Naive thymus-derived CD4-positive, alpha-beta T cell (primary cell): Measurements from ENCODE around the gene CLSTN2. TPM values are rescaled to one million over a fixed set of nuclear protein-coding genes. Genes with fewer than 3 reads are reported as not detected.

Experiments used
- ATAC-seq: fragments of 150-1000 bp; cut with Tn5 transposase; 2 replicates; pipeline ENCODE4 v1.10.0; 2021; ENCODE audit warnings: mild to moderate bottlenecking, moderate library complexity
- CTCF ChIA-PET: fragments of 350-600 bp; sonication (Branson Sonifier 250); formaldehyde crosslinking; loops from one replicate; lab custom pipeline; 2021; ENCODE audit warnings: antibody characterized with exemption; lab: Charles Lee
- POLR2A ChIA-PET: fragments of 350-600 bp; sonication (Branson Sonifier 250); formaldehyde crosslinking; loops from one replicate; lab custom pipeline; 2021; ENCODE audit warnings: antibody characterized with exemption, inconsistent platforms; lab: Charles Lee
- DNase-seq, 9 donors: peaks; one replicate each; pipeline versions ENCODE4 v3.0.0 to v3.0.0-alpha.2; 2020 to 2022; ENCODE audit warnings: mixed read lengths in 1 of 9
- H3K27ac ChIP-seq: one replicate; pipeline ENCODE4 v1.7.0; 2013; ENCODE audit warnings: mild to moderate bottlenecking, low read depth, low read length, moderate library complexity
- H3K27me3 ChIP-seq, 2 donors: one replicate each; pipeline ENCODE4 v1.7.0; 2013; ENCODE audit warnings: low read length in 2 of 2, mild to moderate bottlenecking in 2 of 2, moderate library complexity in 2 of 2; ENCODE audit not compliant: control insufficient read depth in 2 of 2, insufficient read depth in 2 of 2
- H3K36me3 ChIP-seq, 3 experiments: 1 replicate in 2 of 3; 2 replicates in 1 of 3; pipeline ENCODE4 v1.7.0; 2013; ENCODE audit warnings: low read length in 3 of 3, mild to moderate bottlenecking in 3 of 3, moderate library complexity in 1 of 3; ENCODE audit not compliant: insufficient read depth in 3 of 3, control insufficient read depth in 2 of 3
- H3K4me1 ChIP-seq, 2 donors: one replicate each; pipeline ENCODE4 v1.7.0; 2013; ENCODE audit warnings: low read length in 2 of 2, mild to moderate bottlenecking in 2 of 2, moderate library complexity in 1 of 2; ENCODE audit not compliant: control insufficient read depth in 2 of 2, insufficient read depth in 2 of 2
- H3K4me3 ChIP-seq: 2 replicates; pipeline ENCODE4 v1.7.0; 2013; ENCODE audit warnings: mild to moderate bottlenecking, low read length
- H3K9me3 ChIP-seq, 3 experiments: 1 replicate in 2 of 3; 2 replicates in 1 of 3; pipeline ENCODE4 v1.7.0; 2013; ENCODE audit warnings: low read length in 3 of 3; ENCODE audit not compliant: control insufficient read depth in 2 of 3
- H3K27ac Mint-ChIP-seq, 9 donors: one replicate each; pipeline ENCODE4 v1.8.0; 2020 to 2022; ENCODE audit warnings: mixed read lengths in 9 of 9, mild to moderate bottlenecking in 8 of 9, moderate library complexity in 5 of 9, inconsistent platforms in 2 of 9
- H3K27me3 Mint-ChIP-seq, 5 donors: one replicate each; pipeline ENCODE4 v1.8.0; 2021 to 2022; ENCODE audit warnings: mixed read lengths in 5 of 5, mild to moderate bottlenecking in 1 of 5
- H3K36me3 Mint-ChIP-seq, 5 donors: one replicate each; pipeline ENCODE4 v1.8.0; 2020 to 2022; ENCODE audit warnings: mixed read lengths in 5 of 5, mild to moderate bottlenecking in 3 of 5, inconsistent platforms in 1 of 5
- H3K4me1 Mint-ChIP-seq, 7 donors: one replicate each; pipeline ENCODE4 v1.8.0; 2020 to 2022; ENCODE audit warnings: mixed read lengths in 7 of 7, mild to moderate bottlenecking in 3 of 7, inconsistent platforms in 1 of 7
- H3K4me3 Mint-ChIP-seq, 10 donors: one replicate each; pipeline ENCODE4 v1.8.0; 2020 to 2022; ENCODE audit warnings: mild to moderate bottlenecking in 10 of 10, mixed read lengths in 10 of 10, moderate library complexity in 6 of 10, inconsistent platforms in 2 of 10
- H3K9me3 Mint-ChIP-seq, 11 donors: one replicate each; pipeline ENCODE4 v1.8.0; 2020 to 2022; ENCODE audit warnings: mixed read lengths in 11 of 11, mild to moderate bottlenecking in 4 of 11, inconsistent platforms in 1 of 11, moderate library complexity in 1 of 11
- intact Hi-C, 2 donors: fragments of 100-400 bp; cut with micrococcal nuclease; formaldehyde crosslinking; loops; one replicate each; pipeline ENCODE4 v1.15.1; 2023
- polyA plus RNA-seq, 2 donors: library from polyadenylated mRNA; unstranded; fragments of 300-500 nt; fragmentation: Illumina TruSeq; gene quantifications; one replicate each; pipeline ENCODE4 v1.2.3, GENCODE V29; 2021
- total RNA-seq, 6 experiments: library from RNA in 5 of 6; stranded (reverse) in 5 of 6; gene quantifications; 1 replicate in 5 of 6; 2 replicates in 1 of 6; pipeline ENCODE4 v1.2.3 and lab custom pipeline; 2021 to 2026

Gene CLSTN2
- total and polyA plus RNA-seq, 7 experiments from 2014 or later, result 0.02 TPM; not detected in 6

DNA sequence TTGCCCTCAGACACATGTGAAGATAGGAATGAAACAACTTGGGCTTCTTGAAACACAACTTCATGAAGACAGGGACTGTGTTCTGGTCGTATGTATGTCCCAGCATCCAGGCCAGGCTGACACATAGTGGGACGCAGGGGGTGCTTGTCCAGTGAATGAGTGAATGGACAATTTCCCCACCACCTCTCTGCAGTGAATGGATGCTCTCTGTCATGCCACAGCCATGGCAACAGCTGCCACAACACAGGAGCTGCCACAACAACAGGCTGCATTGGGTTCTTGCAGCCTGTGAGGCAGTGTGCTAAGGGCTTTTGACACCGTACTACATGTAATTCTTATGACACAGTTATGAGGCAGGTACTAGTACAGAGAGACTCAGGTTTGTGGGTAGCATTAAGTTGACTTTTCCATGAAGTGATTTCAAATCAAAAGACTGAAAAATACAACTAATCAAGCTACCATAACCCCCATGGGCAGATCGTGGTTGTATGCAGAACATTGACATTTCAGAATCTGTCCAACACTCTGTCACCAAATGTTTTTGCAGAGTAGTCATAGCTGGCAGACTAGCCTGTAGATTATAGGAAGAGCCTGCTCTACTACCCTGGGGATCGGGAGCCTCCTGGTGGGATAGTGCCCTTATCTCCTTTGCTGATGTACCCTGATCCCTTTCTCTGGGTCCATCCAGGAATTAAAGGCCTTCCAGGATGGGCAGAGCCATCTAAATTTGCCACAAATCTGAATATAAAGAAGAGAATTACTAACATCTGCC is 40.8 kb downstream of the CLSTN2 start:
- POLR2A ChIA-PET, result no interaction called here
- Histone ChIP-seq H3K4me3 (no peak overlapping the region), H3K27me3 (no peaks in the 10 kb centered on the region), H3K9me3 (no peaks in the 10 kb centered on the region), H3K36me3 (no peaks in the 10 kb centered on the region), H3K4me1 (no peaks in the 10 kb centered on the region), H3K27ac (no peak overlapping the region)
- CTCF ChIA-PET, result no interaction called here
- DNase-seq (no peak), ATAC-seq (no peak)
- no peaks in the 10 kb centered on the region for H3K36me3 Mint-ChIP-seq
- H3K4me3 Mint-ChIP-seq, result no peak overlapping the region
- peaks cover 0 to 14% (median 10%) of the 10 kb centered on the region in 5 donors for H3K27me3 Mint-ChIP-seq
- no peaks in the 10 kb centered on the region for H3K4me1 Mint-ChIP-seq
- H3K27ac Mint-ChIP-seq, result no peak overlapping the region
- H3K9me3 Mint-ChIP-seq, result no peaks in the 10 kb centered on the region
- intact Hi-C loops, result no loop called here

DNA sequence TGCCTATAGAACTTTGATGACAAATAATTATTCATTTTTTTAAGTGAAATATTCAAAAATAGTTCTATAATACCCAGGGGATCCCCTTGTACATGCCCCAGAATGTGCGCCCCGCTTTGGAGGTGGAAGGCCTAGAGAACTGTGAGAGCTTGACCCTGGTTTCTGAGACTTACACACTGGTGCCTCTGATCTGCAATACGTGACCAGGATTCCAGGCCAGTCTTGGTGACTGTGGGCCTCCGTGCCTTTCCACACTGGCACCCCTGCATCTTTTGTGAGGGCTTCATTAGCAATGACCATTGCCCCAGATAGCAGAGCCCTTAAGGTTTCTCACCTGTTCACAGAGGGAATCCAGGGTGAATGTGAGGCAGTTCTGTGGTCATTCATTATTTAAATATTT is 44.0 kb downstream of the CLSTN2 start:
- intact Hi-C loops, result no loop called here
- no peaks in the 10 kb centered on the region for H3K4me1 Mint-ChIP-seq
- CTCF ChIA-PET, result no interaction called here
- POLR2A ChIA-PET, result no interaction called here
- Histone ChIP-seq H3K4me3 (no peak overlapping the region), H3K27ac (no peak overlapping the region), H3K9me3 (no peaks in the 10 kb centered on the region), H3K36me3 (no peaks in the 10 kb centered on the region), H3K27me3 (no peaks in the 10 kb centered on the region), H3K4me1 (no peaks in the 10 kb centered on the region)
- H3K27ac Mint-ChIP-seq, result no peak overlapping the region
- H3K36me3 Mint-ChIP-seq, result no peaks in the 10 kb centered on the region
- peaks cover 0 to 10% (median 7%) of the 10 kb centered on the region in 5 donors for H3K27me3 Mint-ChIP-seq
- H3K4me3 Mint-ChIP-seq, result no peak overlapping the region
- DNase-seq (no peak), ATAC-seq (no peak)
- no peaks in the 10 kb centered on the region for H3K9me3 Mint-ChIP-seq

DNA sequence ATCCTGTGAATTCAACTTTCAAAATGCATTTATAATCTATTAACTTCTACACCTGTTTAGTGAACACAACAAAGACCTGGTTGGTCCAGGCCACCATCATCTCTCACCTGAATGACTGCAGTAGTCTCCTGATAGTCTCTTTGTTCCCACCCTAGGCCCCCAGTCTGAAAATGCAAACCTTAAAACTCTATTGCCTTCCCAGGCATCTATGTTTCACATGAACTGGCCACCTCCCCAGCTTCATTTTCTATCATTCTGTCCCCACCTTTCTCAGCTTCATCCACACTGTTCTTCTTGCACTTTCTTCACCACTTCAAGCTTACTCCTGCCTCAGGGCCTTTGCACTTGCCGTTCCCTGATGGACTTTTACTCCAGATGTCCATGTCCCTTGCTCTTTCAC is 45.0 kb downstream of the CLSTN2 start:
- no peaks in the 10 kb centered on the region for H3K9me3 ChIP-seq
- H3K4me3 ChIP-seq, result no peak overlapping the region
- no peaks in the 10 kb centered on the region for H3K4me1 ChIP-seq
- H3K9me3 Mint-ChIP-seq, result no peaks in the 10 kb centered on the region
- POLR2A ChIA-PET, result no interaction called here
- no peaks in the 10 kb centered on the region for H3K36me3 ChIP-seq
- CTCF ChIA-PET, result no interaction called here
- H3K36me3 Mint-ChIP-seq, result no peaks in the 10 kb centered on the region
- no peaks in the 10 kb centered on the region for H3K27me3 ChIP-seq
- ATAC-seq, result no peak
- H3K27ac Mint-ChIP-seq, result no peak overlapping the region
- DNase-seq, result no peak
- H3K4me1 Mint-ChIP-seq, result no peaks in the 10 kb centered on the region
- peaks cover 0 to 17% (median 8%) of the 10 kb centered on the region in 5 donors for H3K27me3 Mint-ChIP-seq
- H3K27ac ChIP-seq, result no peak overlapping the region
- H3K4me3 Mint-ChIP-seq, result no peak overlapping the region
- intact Hi-C loops, result no loop called here

DNA sequence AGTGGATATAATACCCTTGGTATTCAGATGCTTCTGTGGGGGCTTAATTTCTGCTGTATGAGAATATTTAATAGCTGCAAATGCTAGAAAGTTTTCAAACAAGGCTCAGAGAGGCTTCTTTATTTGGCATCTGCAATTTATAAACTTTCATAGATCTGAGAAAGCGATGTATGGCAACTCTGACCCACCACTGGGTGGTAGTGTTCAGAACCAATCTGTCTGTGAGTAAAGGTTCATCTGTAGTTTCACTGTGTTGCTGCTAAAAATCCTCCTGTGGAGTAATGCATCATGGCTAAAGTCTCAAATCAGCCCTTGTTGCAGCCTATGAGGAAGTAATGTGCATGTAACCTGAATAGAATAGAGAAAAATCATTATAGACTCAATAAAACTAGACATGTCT is 47.4 kb downstream of the CLSTN2 start:
- ATAC-seq, result no peak
- H3K9me3 Mint-ChIP-seq, result no peaks in the 10 kb centered on the region
- no peaks in the 10 kb centered on the region for H3K36me3 ChIP-seq
- H3K27me3 Mint-ChIP-seq, result peaks cover 0 to 29% (median 12%) of the 10 kb centered on the region in 5 donors
- no peaks in the 10 kb centered on the region for H3K27me3 ChIP-seq
- intact Hi-C loops, result no loop called here
- H3K36me3 Mint-ChIP-seq, result no peaks in the 10 kb centered on the region
- ChIA-PET POLR2A (no interaction called here), CTCF (no interaction called here)
- H3K27ac Mint-ChIP-seq, result no peak overlapping the region
- no peak for DNase-seq
- H3K9me3 ChIP-seq, result no peaks in the 10 kb centered on the region
- H3K4me3 Mint-ChIP-seq, result no peak overlapping the region
- no peaks in the 10 kb centered on the region for H3K4me1 Mint-ChIP-seq
- no peak overlapping the region for H3K4me3 ChIP-seq
- no peaks in the 10 kb centered on the region for H3K4me1 ChIP-seq
- H3K27ac ChIP-seq, result no peak overlapping the region

DNA sequence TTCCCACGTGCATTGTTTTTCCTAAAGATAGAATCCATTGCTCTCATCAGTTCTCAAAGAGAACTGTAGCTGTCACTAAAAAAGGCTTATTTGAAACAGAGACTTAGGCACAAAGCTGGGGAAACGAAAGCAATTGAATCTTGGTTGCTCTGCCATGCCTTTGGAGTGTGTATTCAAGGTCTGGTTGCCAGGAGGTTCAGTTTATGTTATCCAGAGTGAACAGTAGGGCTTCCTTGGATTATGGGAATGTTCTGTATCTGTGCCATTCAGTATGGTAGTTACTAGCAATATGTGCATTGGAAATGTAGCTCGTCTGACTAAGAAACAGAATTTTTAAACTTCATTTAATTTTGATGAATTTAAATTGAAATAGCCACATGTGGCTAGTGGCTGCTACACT is 50.6 kb downstream of the CLSTN2 start:
- Histone ChIP-seq H3K27ac (no peak overlapping the region), H3K9me3 (no peaks in the 10 kb centered on the region), H3K36me3 (no peaks in the 10 kb centered on the region), H3K4me1 (no peaks in the 10 kb centered on the region), H3K4me3 (no peak overlapping the region), H3K27me3 (no peaks in the 10 kb centered on the region)
- ATAC-seq (no peak), DNase-seq (no peak)
- intact Hi-C loops, result no loop called here
- ChIA-PET POLR2A (no interaction called here), CTCF (no interaction called here)
- peaks cover 0 to 30% (median 16%) of the 10 kb centered on the region in 5 donors for H3K27me3 Mint-ChIP-seq
- no peaks in the 10 kb centered on the region for H3K36me3 Mint-ChIP-seq
- H3K4me1 Mint-ChIP-seq, result no peaks in the 10 kb centered on the region
- no peak overlapping the region for H3K27ac Mint-ChIP-seq
- no peak overlapping the region for H3K4me3 Mint-ChIP-seq
- no peaks in the 10 kb centered on the region for H3K9me3 Mint-ChIP-seq

DNA sequence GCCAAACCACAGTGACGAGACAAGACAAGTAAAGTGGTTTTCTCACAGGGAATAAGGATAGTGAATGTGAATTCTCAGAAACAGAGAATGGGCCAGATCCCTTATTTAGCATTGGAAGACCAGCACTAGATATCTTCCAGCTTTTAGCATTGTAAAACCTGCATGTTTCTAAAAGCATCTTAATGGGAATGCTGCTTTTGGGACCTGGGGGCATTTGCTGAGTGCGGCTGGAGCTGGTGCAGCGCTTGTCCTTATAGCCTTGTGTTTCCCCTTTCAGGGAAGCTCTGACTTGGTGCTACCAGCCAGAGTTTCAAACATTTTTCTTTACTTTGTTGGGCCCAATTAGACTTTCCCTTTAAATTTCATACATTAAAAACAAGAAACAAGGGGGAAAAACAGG is 52.9 kb downstream of the CLSTN2 start:
- Mint-ChIP-seq H3K27ac (no peak overlapping the region), H3K9me3 (peaks cover 0 to 6% (median 0%) of the 10 kb centered on the region in 11 donors), H3K4me1 (peaks cover 0 to 2% (median 0%) of the 10 kb centered on the region in 7 donors), H3K27me3 (peaks cover 0 to 28% (median 16%) of the 10 kb centered on the region in 5 donors), H3K36me3 (no peaks in the 10 kb centered on the region), H3K4me3 (no peak overlapping the region)
- Histone ChIP-seq H3K4me3 (no peak overlapping the region), H3K27me3 (no peaks in the 10 kb centered on the region), H3K9me3 (no peaks in the 10 kb centered on the region), H3K27ac (no peak overlapping the region), H3K36me3 (no peaks in the 10 kb centered on the region), H3K4me1 (no peaks in the 10 kb centered on the region)
- ATAC-seq, result no peak
- ChIA-PET CTCF (no interaction called here), POLR2A (no interaction called here)
- no peak for DNase-seq
- intact Hi-C loops, result no loop called here

DNA sequence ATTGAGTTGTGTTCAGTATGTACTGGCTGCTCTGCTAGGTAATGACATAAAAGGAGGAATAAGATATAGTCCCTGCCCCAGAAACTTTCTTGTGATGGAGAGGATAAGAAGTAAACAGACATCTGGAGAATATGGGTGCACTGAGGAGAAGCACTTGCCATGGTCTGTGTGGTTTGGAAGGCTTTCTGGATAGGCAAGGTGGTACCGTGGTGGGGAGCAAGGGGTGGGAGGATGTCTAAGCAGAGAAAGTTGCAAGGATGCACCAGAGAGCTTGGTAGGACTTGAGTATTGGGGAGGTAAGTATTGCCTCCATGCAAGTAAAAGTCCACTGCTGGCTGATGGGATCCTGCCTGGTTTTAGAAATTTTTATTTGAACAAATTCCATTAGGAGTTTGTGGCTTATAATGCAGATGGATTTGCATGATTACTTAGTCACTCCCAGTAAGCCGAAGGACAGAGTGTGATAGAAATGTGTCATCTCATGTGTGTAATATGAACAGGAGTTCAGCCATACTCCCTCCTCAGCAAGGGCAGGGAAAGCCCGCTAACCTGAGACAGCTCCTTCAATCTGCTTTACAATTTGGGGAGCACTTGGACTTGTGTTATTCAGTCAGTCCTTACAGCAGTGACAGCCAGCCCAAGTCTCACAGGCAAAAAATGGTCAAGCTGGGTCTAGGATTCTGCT is 53.6 kb downstream of the CLSTN2 start:
- intact Hi-C loops, result no loop called here
- Mint-ChIP-seq H3K36me3 (no peaks in the 10 kb centered on the region), H3K27ac (no peak overlapping the region), H3K4me1 (peaks cover 0 to 2% (median 0%) of the 10 kb centered on the region in 7 donors), H3K27me3 (peaks cover 0 to 28% (median 16%) of the 10 kb centered on the region in 5 donors), H3K4me3 (no peak overlapping the region), H3K9me3 (peaks cover 0 to 6% (median 0%) of the 10 kb centered on the region in 11 donors)
- DNase-seq (no peak), ATAC-seq (no peak)
- Histone ChIP-seq H3K4me3 (no peak overlapping the region), H3K27ac (no peak overlapping the region), H3K9me3 (no peaks in the 10 kb centered on the region), H3K27me3 (no peaks in the 10 kb centered on the region), H3K36me3 (no peaks in the 10 kb centered on the region), H3K4me1 (no peaks in the 10 kb centered on the region)
- CTCF ChIA-PET, result no interaction called here
- POLR2A ChIA-PET, result no interaction called here
